ENCODE measurements around the gene CENPN. TPM values are rescaled to one million over a fixed set of nuclear protein-coding genes. Genes with fewer than 3 reads are reported as not detected.

CENPN gene
- total RNA-seq, 1 experiment from 2014 or later: 78.6 TPM

DNA sequence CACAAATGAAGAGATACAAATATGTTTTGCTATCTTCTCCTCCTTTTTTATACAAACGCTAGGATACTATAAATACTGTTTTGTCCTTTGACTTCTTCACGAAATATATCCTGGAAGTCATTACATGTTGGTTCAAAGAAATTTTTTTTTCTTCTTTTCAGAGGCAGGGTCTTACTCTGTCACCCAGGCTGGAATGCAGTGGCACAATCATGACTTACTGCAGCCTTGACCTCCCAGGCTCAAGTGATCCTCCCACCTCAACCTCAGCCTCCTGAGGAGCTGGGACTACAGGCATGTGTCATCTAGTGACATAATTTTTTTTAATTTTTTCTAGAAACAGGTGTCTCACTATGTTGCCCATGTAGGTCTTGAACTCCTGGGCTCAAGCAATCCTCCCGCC lies 16.4 kb upstream of the CENPN start:
- Histone ChIP-seq H4K8ac (replicated peaks; ENCODE audit: insufficient read length, low read depth, low read length) (no peak overlapping the region), H3K23ac (ENCODE audit: insufficient read length, low read depth, low read length) (no peak overlapping the region), H3K4me1 (ENCODE audit: insufficient read depth, low read length) (peaks cover 6% of the 10 kb centered on the region; the same call in 1 of the 2 replicates), H3K27ac (ENCODE audit: insufficient read length, low read depth, low read length) (no peak overlapping the region), H4K20me1 (ENCODE audit: control insufficient read depth, insufficient read depth, insufficient read length) (no peaks in the 10 kb centered on the region), H3K4me2 (ENCODE audit: insufficient read depth, insufficient read length, low read length) (no peak overlapping the region), H3K18ac (ENCODE audit: insufficient read length, low read depth, low read length) (no peak overlapping the region), H3K23me2 (ENCODE audit: insufficient read length, low read depth, low read length, poor library complexity, severe bottlenecking) (no peaks in the 10 kb centered on the region), H4K91ac (ENCODE audit: insufficient read length, low read depth, low read length) (no peak overlapping the region), H2BK12ac (ENCODE audit: insufficient read length, low read depth, low read length) (no peak overlapping the region), H3K79me2 (ENCODE audit: insufficient read depth, low read length) (no peaks in the 10 kb centered on the region), H3K27me3 (ENCODE audit: insufficient read depth, low read length) (no peaks in the 10 kb centered on the region), H2BK20ac (ENCODE audit: low read depth, low read length, poor library complexity, severe bottlenecking) (no peak overlapping the region), H4K5ac (ENCODE audit: insufficient read length, low read depth, low read length) (no peak overlapping the region), H2BK5ac (ENCODE audit: insufficient read length, low read length) (no peak overlapping the region), H3K56ac (ENCODE audit: insufficient read length, low read depth, low read length) (no peak overlapping the region), H2BK120ac (ENCODE audit: low read depth, low read length, poor library complexity, severe bottlenecking) (no peak overlapping the region), H2BK15ac (ENCODE audit: low read depth, low read length) (no peak overlapping the region), H3K4ac (ENCODE audit: low read depth, low read length) (no peak overlapping the region), H3T11ph (ENCODE audit: low read length) (no peak overlapping the region), H3K9ac (ENCODE audit: extremely low read depth, insufficient read length, low read length) (no peak overlapping the region), H3K14ac (ENCODE audit: insufficient read depth, low read length) (no peak overlapping the region), H2AK5ac (ENCODE audit: insufficient read length, low read length) (no peak overlapping the region), H3K79me1 (ENCODE audit: insufficient read depth, low read depth, low read length, poor library complexity, severe bottlenecking) (no peaks in the 10 kb centered on the region), H2AFZ (ENCODE audit: low read length) (no peak overlapping the region), H3K9me3 (ENCODE audit: control insufficient read depth, low read depth, low read length) (no peaks in the 10 kb centered on the region)
- peaks cover 4% of the 10 kb centered on the region for H3K27me3 Mint-ChIP-seq (ENCODE audit: low read depth)
- H3K4me1 Mint-ChIP-seq: peaks cover 25 to 30% of the 10 kb centered on the region in 2 experiments
- no CpG with 5 or more reads among the region's 3 CpGs for WGBS (ENCODE audit: extremely low coverage, insufficient read length, low lambda C conversion rate)
- DNase-seq: no peak
- H3K4me3 Mint-ChIP-seq: no peak overlapping the region
- H3K9me3 Mint-ChIP-seq: no peaks in the 10 kb centered on the region
- H3K27ac Mint-ChIP-seq: no peak overlapping the region
- TF ChIP-seq CTCF (conservative IDR thresholded peaks at IDR 0.05): no peak
- peaks cover 3 to 10% (median 4%) of the 10 kb centered on the region in 3 experiments; a peak in 5 of 7 replicates for H3K36me3 Mint-ChIP-seq (ENCODE audit: insufficient read depth in 1 of 3, low read depth in 3 of 3)
